ENCODE results near the gene IFNLR1. TPM values are rescaled to one million over a fixed set of nuclear protein-coding genes. Genes with fewer than 3 reads are reported as not detected.

Gene IFNLR1
- total and polyA plus RNA-seq, 9 of the 15 experiments (the other 6 are each of a cell fraction or from before 2014, with no cell fraction given), result not detected

- Histone ChIP-seq H3K79me2 (ENCODE audit: control insufficient read depth, insufficient read depth, low read length) (no peaks in the 10 kb centered on the region), H3K9me1 (ENCODE audit: control insufficient read depth, insufficient read depth, low read length) (no peaks in the 10 kb centered on the region), H3K27me3 (ENCODE audit: control insufficient read depth in 2 of 2, insufficient read depth in 2 of 2, low read length in 2 of 2) (peaks cover 24 to 54% of the 10 kb centered on the region in 2 experiments), H3K9me3 (replicated peaks; ENCODE audit: control insufficient read depth, insufficient read depth, low read depth, low read length) (no peaks in the 10 kb centered on the region), H3K27ac (ENCODE audit: extremely low read depth, low read depth, low read length) (no peak overlapping the region), H4K20me1 (replicated peaks; ENCODE audit: control insufficient read depth, insufficient read depth, low read length) (no peaks in the 10 kb centered on the region), H3K36me3 (ENCODE audit: control insufficient read depth, insufficient read depth, low read length) (no peaks in the 10 kb centered on the region), H2AFZ (ENCODE audit: low read depth, low read length) (no peak overlapping the region), H3K4me1 (replicated peaks in 1 of 2; ENCODE audit: control insufficient read depth in 2 of 2, insufficient read depth in 2 of 2, low read length in 2 of 2) (no peaks in the 10 kb centered on the region), H3K9ac (ENCODE audit: insufficient read depth in 1 of 2, low read depth in 2 of 2, low read length in 2 of 2) (no peak overlapping the region), H3K4me2 (ENCODE audit: insufficient read depth, low read length) (no peak overlapping the region), H3K4me3 (no peak overlapping the region)
- DNase-seq (ENCODE audit: extremely low read depth in 1 of 4, low spot score in 3 of 4) (no peak), FAIRE-seq (no peak), ATAC-seq (no peak)
- intact Hi-C loops (cut with micrococcal nuclease), result no loop called here
- ChIA-PET POLR2A (no interaction called here), CTCF (ENCODE audit: low intra/inter-chr PET ratio) (interaction anchor here (0.6 kb wide), 1 partner anchor 37 kb away, joined by 6 read pairs; no protein-coding TSS in a partner anchor)
- BruUV-seq (replicated peaks), result no TSS peak
- no peak for TF ChIP-seq ATF3 (IDR thresholded peaks at IDR 0.05)
- no peak for TF ChIP-seq ATF3 (CRISPR knock-in tag; conservative IDR thresholded peaks at IDR 0.05)
- TF ChIP-seq CHD1 (IDR thresholded peaks at IDR 0.05; ENCODE audit: low read length), result no peak
- TF ChIP-seq PHF20 (IDR thresholded peaks at IDR 0.05; ENCODE audit: partially characterized antibody), result no peak
- no peak for TF ChIP-seq HDAC1 (IDR thresholded peaks at IDR 0.05)
- TF ChIP-seq NCOA1 (IDR thresholded peaks at IDR 0.05; ENCODE audit: low read depth), result no peak
- TF ChIP-seq IFI16 (CRISPR knock-in tag; IDR thresholded peaks at IDR 0.05), result no peak
- TF ChIP-seq NBN (IDR thresholded peaks at IDR 0.05; ENCODE audit: low read depth), result no peak
- in situ Hi-C loops (cut with MboI), result no loop called here
- 2% methylated on average over 6 of the region's 6 CpGs for WGBS (ENCODE audit: insufficient coverage, low coverage, missing lambda C conversion rate)
Measured at GRCh38 chr1:24180676-24181075, 6.4 kb downstream of the IFNLR1 start.

Data from K562 (cell line).